Ovary (tissue), 9 donors: ENCODE results near the gene SLC38A9. TPM values are rescaled to one million over a fixed set of nuclear protein-coding genes. Genes with fewer than 3 reads are reported as not detected.
"Not testable (repeated sequence)": the region's sequence is repeated elsewhere in the genome, so short reads cannot be mapped to it uniquely, and the experiment has no call there.

ENCODE experiments used
- DNase-seq, 5 donors: peaks; one replicate each; pipeline ENCODE4 v3.0.0-alpha.2; 2019 to 2020
- H3K27ac ChIP-seq, 2 donors: fragments of 200-600 bp; one replicate each; pipeline versions ENCODE4 v1.5.1 to v1.8.0; 2019 to 2022
- H3K27me3 ChIP-seq: fragments of 200-600 bp; one replicate; pipeline ENCODE4 v1.8.0; 2022
- H3K36me3 ChIP-seq: fragments of 200-600 bp; sonication (generic); one replicate; pipeline ENCODE4 v1.5.1; 2019
- H3K4me1 ChIP-seq: one replicate; pipeline ENCODE4 v1.8.1; 2013; ENCODE audit warnings: mild to moderate bottlenecking, moderate library complexity; ENCODE audit not compliant: insufficient read depth
- H3K4me3 ChIP-seq: fragments of 200-600 bp; sonication (generic); one replicate; pipeline ENCODE4 v1.5.1; 2017
- H3K9me3 ChIP-seq, 2 donors: fragments of 200-600 bp in 1 of 2; sonication (generic) in 1 of 2; one replicate each; pipeline versions ENCODE4 v1.5.1 to v1.8.1; 2013 to 2019; ENCODE audit warnings: mild to moderate bottlenecking in 1 of 2, moderate library complexity in 1 of 2
- EP300 ChIP-seq: sonication (generic); formaldehyde crosslinking; IDR thresholded peaks from one replicate; pipeline ENCODE4 v1.6.1; 2017; ENCODE audit warnings: antibody characterized with exemption
- POLR2A ChIP-seq: fragments of 450-650 bp; IDR thresholded peaks from one replicate; pipeline ENCODE4 v1.6.1; 2017; ENCODE audit warnings: antibody characterized with exemption, mild to moderate bottlenecking, moderate library complexity
- WGBS, 3 donors: extraction: QIAGEN DNeasy Blood & Tissue Kit in 1 of 3; methylation state at CpG; one replicate each; pipeline versions ENCODE4 v1.1.5 to v1.1.7; 2013 to 2017; 5-methylcytosine and 5-hydroxymethylcytosine counted together
- intact Hi-C, 4 donors: fragments of 100-400 bp; cut with DNase I; formaldehyde crosslinking; loops; one replicate each; pipeline versions ENCODE4 v1.11.0 to v1.15.1; 2022 to 2023
- polyA plus RNA-seq, 2 donors: library from polyadenylated mRNA; stranded (reverse); fragments of 200-250 nt in 1 of 2; fragments of 350-450 nt in 1 of 2; fragmentation: Illumina TruSeq in 1 of 2; extraction: RNeasy Lipid Tissue Mini Kit (QIAGEN cat#74804) in 1 of 2; gene quantifications; one replicate each; pipeline ENCODE4 v1.2.3, GENCODE V29; 2013 to 2014
- total RNA-seq, 7 donors: library from RNA; depleted of rRNA in 2 of 7; stranded (reverse); fragments of >200 nt in 2 of 7; fragmentation: NEBNext Ultra II Directional in 3 of 7; extraction: Animal tissue kit (Norgen Biotek cat#: 25700) in 3 of 7; gene quantifications; one replicate each; pipeline versions ENCODE4 v1.1.0 to v1.2.4, GENCODE V29; 2016 to 2023
- TF ChIP-seq, protein P1 (sequence below), 3 donors: fragments of 450-650 bp in 2 of 3; fragments of 200-600 bp in 1 of 3; IDR thresholded peaks; one replicate each; pipeline versions ENCODE4 v1.5.1 to v1.8.0; 2016 to 2022; ENCODE audit warnings: antibody characterized with exemption in 3 of 3, mild to moderate bottlenecking in 1 of 3
- donor health status: DM: no; HTN: no; CAD: no; lungs with moderate emphysema.
- donor health status: DM: no; HTN: no; CAD: no.
- donor health status: Bipolar disorder and iron deficiency.
- donor health status: DM: yes; HTN: yes; CAD: no.
- donor health status: DM: no; HTN: no; CAD: no.
- donor health status: DM: yes; HTN: yes; CAD: no.

Gene SLC38A9
- total and polyA plus RNA-seq, 9 donors = 7.9 to 29.6 (median 16.2) TPM

- intact Hi-C loops = no loop called here
- no peaks in the 10 kb centered on the region for H3K9me3 ChIP-seq
- TF ChIP-seq, protein P1, sequence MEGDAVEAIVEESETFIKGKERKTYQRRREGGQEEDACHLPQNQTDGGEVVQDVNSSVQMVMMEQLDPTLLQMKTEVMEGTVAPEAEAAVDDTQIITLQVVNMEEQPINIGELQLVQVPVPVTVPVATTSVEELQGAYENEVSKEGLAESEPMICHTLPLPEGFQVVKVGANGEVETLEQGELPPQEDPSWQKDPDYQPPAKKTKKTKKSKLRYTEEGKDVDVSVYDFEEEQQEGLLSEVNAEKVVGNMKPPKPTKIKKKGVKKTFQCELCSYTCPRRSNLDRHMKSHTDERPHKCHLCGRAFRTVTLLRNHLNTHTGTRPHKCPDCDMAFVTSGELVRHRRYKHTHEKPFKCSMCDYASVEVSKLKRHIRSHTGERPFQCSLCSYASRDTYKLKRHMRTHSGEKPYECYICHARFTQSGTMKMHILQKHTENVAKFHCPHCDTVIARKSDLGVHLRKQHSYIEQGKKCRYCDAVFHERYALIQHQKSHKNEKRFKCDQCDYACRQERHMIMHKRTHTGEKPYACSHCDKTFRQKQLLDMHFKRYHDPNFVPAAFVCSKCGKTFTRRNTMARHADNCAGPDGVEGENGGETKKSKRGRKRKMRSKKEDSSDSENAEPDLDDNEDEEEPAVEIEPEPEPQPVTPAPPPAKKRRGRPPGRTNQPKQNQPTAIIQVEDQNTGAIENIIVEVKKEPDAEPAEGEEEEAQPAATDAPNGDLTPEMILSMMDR (IDR thresholded peaks at IDR 0.05) = no peak
- TF ChIP-seq EP300 = no peak
- no peak for TF ChIP-seq POLR2A
- 47 to 93% (median 90%) methylated on average over 2 of the region's 2 CpGs for WGBS, 3 donors
- no peaks in the 10 kb centered on the region for H3K27me3 ChIP-seq
- no peaks in the 10 kb centered on the region for H3K4me1 ChIP-seq
- H3K36me3 ChIP-seq = no peaks in the 10 kb centered on the region
- DNase-seq = no peak
- H3K27ac ChIP-seq = no peak overlapping the region
- H3K4me3 ChIP-seq = no peak overlapping the region
Measured at GRCh38 chr5:55700745-55701144, 11.4 kb downstream of the SLC38A9 start.

- Histone ChIP-seq H3K27ac (no peak overlapping the region), H3K27me3 (no peaks in the 10 kb centered on the region), H3K9me3 (no peaks in the 10 kb centered on the region), H3K4me1 (no peaks in the 10 kb centered on the region), H3K4me3 (no peak overlapping the region), H3K36me3 (no peaks in the 10 kb centered on the region)
- intact Hi-C loops = loop anchor here in 2 of 4 donors (10.0 kb wide), 1 partner anchor 354 kb away; no protein-coding TSS in a partner anchor
- no peak for DNase-seq
- TF ChIP-seq EP300 = no peak
- TF ChIP-seq POLR2A = no peak
- TF ChIP-seq, protein P1 (IDR thresholded peaks at IDR 0.05) = no peak
- 91 to 98% (median 98%) methylated on average over 3 of the region's 3 CpGs for WGBS, 3 donors
Measured at GRCh38 chr5:55699041-55699688, 13.0 kb downstream of the SLC38A9 start.

- H3K4me1 ChIP-seq, H3K27me3 ChIP-seq, H3K4me3 ChIP-seq, H3K36me3 ChIP-seq, H3K9me3 ChIP-seq, H3K27ac ChIP-seq, DNase-seq: not testable (repeated sequence)
- WGBS, 3 donors = 95 to 98% methylated on average over 19 to 31 of the region's 31 CpGs; no CpG with 5 or more reads in 1 of the 3 donors
- intact Hi-C loops = loop anchor here in 2 of 4 donors (10.0 kb wide), 1 partner anchor 352 kb away; no protein-coding TSS in a partner anchor
Measured at GRCh38 chr5:55696704-55697103, 15.4 kb downstream of the SLC38A9 start.

GRCh38 chr5:55694152-55694830 is 17.8 kb downstream of the SLC38A9 start:
- no peak for TF ChIP-seq EP300
- TF ChIP-seq POLR2A = no peak
- TF ChIP-seq, protein P1 (IDR thresholded peaks at IDR 0.05) = no peak
- Histone ChIP-seq H3K9me3 (no peaks in the 10 kb centered on the region), H3K4me1 (no peaks in the 10 kb centered on the region), H3K4me3 (no peak overlapping the region), H3K27me3 (no peaks in the 10 kb centered on the region), H3K27ac (no peak overlapping the region), H3K36me3 (no peaks in the 10 kb centered on the region)
- WGBS, 3 donors = 68 to 69% (median 68%) methylated on average over 3 of the region's 3 CpGs
- DNase-seq = no peak
- intact Hi-C loops = loop anchor here (5.0 to 10.0 kb wide), 3 partner anchors 282 to 352 kb away; no protein-coding TSS in a partner anchor

- H3K27ac ChIP-seq = no peak overlapping the region
- intact Hi-C loops = loop anchor here (5.0 to 10.0 kb wide), 3 partner anchors 280 to 350 kb away; no protein-coding TSS in a partner anchor
Measured at GRCh38 chr5:55692509-55692908, 19.6 kb downstream of the SLC38A9 start.

More at GRCh38 chr5:55692509-55692908, 19.6 kb downstream of the SLC38A9 start:
- 66 to 70% (median 67%) methylated on average over 1 of the region's 1 CpG for WGBS, 3 donors
- no peak for DNase-seq
- H3K36me3 ChIP-seq = no peaks in the 10 kb centered on the region
- TF ChIP-seq POLR2A = no peak
- TF ChIP-seq EP300 = no peak
- TF ChIP-seq, protein P1 (IDR thresholded peaks at IDR 0.05) = no peak
- no peaks in the 10 kb centered on the region for H3K4me1 ChIP-seq
- H3K27me3 ChIP-seq = no peaks in the 10 kb centered on the region
- no peak overlapping the region for H3K4me3 ChIP-seq
- H3K9me3 ChIP-seq = no peaks in the 10 kb centered on the region
